Uterus (tissue), 4 donors: ENCODE measurements around the gene BACH2. TPM values are rescaled to one million over a fixed set of nuclear protein-coding genes. Genes with fewer than 3 reads are reported as not detected.

ENCODE experiments used
- DNase-seq, 2 donors: peaks; one replicate each; pipeline ENCODE4 v3.0.0-alpha.2; 2019 to 2020
- H3K27ac ChIP-seq, 2 donors: fragments of 200-600 bp; sonication (generic); 1 replicate in 1 of 2; 2 replicates in 1 of 2; pipeline ENCODE4 v1.5.1; 2016 to 2018
- H3K27me3 ChIP-seq, 2 donors: fragments of 200-600 bp; sonication (generic); one replicate each; pipeline ENCODE4 v1.5.1; 2018 to 2019; ENCODE audit warnings: control low read depth in 1 of 2
- H3K36me3 ChIP-seq, 2 donors: fragments of 200-600 bp; sonication (generic); one replicate each; pipeline ENCODE4 v1.5.1; 2019; ENCODE audit warnings: control low read depth in 1 of 2
- H3K4me1 ChIP-seq, 2 donors: fragments of 200-600 bp; sonication (generic); one replicate each; pipeline ENCODE4 v1.5.1; 2018 to 2019; ENCODE audit warnings: control low read depth in 1 of 2
- H3K4me3 ChIP-seq, 2 donors: fragments of 200-600 bp; sonication (generic); 1 replicate in 1 of 2; 2 replicates in 1 of 2; pipeline ENCODE4 v1.5.1; 2018 to 2019; ENCODE audit warnings: mild to moderate bottlenecking in 1 of 2
- H3K9me3 ChIP-seq, 2 donors: fragments of 200-600 bp; sonication (generic); one replicate each; pipeline ENCODE4 v1.5.1; 2019; ENCODE audit warnings: control low read depth in 1 of 2
- CTCF ChIP-seq, 4 experiments: fragments of 200-600 bp in 2 of 4; fragments of 450-650 bp in 2 of 4; sonication (generic) in 2 of 4; IDR thresholded peaks; one replicate each; pipeline ENCODE4 v1.5.1; 2016 to 2019; ENCODE audit warnings: antibody characterized with exemption in 4 of 4, mild to moderate bottlenecking in 2 of 4, moderate library complexity in 1 of 4
- POLR2A ChIP-seq, 2 donors: fragments of 450-650 bp; IDR thresholded peaks; one replicate each; pipeline ENCODE4 v1.6.1; 2016; ENCODE audit warnings: antibody characterized with exemption in 2 of 2, mild to moderate bottlenecking in 1 of 2, moderate library complexity in 1 of 2
- intact Hi-C: fragments of 100-400 bp; cut with DNase I; formaldehyde crosslinking; loops from one replicate; pipeline ENCODE4 v1.15.1; 2023; ENCODE audit warnings: low total_unique reads
- total RNA-seq, 4 donors: library from RNA; depleted of rRNA in 3 of 4; stranded (reverse); fragments of >200 nt in 3 of 4; gene quantifications; one replicate each; pipeline versions ENCODE4 v1.1.0 to v1.2.4, GENCODE V29; 2014 to 2023
- donor health status: DM: yes; HTN: yes; CAD: no.

BACH2 gene
- total RNA-seq, 4 donors from 2014 or later, result 1.3 to 15.0 (median 9.7) TPM

DNA sequence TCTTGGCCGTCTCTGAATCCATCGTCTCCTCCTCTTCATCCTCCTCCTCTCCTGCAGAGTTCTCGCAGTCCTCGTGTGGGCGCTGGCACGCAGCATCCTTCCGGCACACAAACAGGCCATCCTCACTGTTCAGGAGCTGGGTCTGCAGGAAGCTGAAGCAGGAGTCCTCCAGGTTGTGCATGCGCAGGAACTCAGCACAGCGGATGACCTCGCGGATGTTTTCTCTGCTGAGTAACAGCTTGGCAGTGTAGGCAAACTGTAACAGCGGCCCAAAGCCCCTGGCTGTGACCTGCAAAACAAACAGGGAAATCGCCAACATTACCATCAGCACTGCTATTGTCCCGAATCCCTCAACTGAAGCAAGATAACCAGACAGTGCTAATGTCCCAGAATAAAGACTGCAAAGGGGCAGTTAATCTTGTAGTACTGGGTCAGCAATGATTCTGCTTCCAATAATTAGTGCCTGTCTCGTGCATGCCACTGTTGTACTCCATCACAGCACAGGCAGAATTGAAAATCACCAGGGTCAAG, 345.0 kb downstream of the BACH2 start:
- Histone ChIP-seq H3K9me3 (no peaks in the 10 kb centered on the region), H3K27me3 (no peaks in the 10 kb centered on the region), H3K27ac (no peak overlapping the region), H3K4me3 (no peak overlapping the region), H3K36me3 (no peaks in the 10 kb centered on the region), H3K4me1 (no peaks in the 10 kb centered on the region)
- no peak for TF ChIP-seq POLR2A (IDR thresholded peaks at IDR 0.05)
- TF ChIP-seq CTCF (IDR thresholded peaks at IDR 0.05), result no peak
- intact Hi-C loops, result no loop called here
- DNase-seq, result no peak

DNA sequence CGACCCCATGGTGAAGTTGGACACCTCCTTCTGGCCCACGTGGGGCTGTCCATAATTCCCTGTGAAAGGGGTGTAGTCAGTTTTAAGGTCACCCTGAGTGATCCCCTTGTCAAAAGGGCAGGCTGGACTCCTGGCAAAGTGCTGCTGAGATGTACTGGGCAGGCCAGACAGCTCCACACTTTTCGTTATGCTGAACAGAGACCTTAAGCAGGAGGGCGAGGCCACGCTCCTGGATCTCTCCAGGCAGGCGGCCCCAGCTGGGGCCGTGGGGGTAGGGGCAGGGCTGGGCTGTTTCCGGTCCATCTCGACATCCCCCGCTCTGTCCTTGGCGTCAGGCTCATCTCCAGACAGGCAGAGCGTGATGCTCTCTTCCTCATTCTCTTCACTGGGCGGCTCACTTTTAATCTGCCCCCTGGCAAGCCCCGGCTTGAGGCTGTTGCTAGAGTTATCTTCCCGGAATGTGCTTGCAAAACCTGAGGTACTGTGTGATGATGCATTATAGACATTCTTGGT, 345.7 kb downstream of the BACH2 start:
- Histone ChIP-seq H3K9me3 (no peaks in the 10 kb centered on the region), H3K36me3 (no peaks in the 10 kb centered on the region), H3K27me3 (no peaks in the 10 kb centered on the region), H3K4me1 (no peaks in the 10 kb centered on the region), H3K27ac (no peak overlapping the region), H3K4me3 (no peak overlapping the region)
- intact Hi-C loops, result no loop called here
- TF ChIP-seq POLR2A (IDR thresholded peaks at IDR 0.05) (no peak), CTCF (IDR thresholded peaks at IDR 0.05) (no peak)
- DNase-seq, result no peak

GRCh38 chr6:89950446-89950845, 346.2 kb downstream of the BACH2 start:
- TF ChIP-seq POLR2A (IDR thresholded peaks at IDR 0.05) (no peak), CTCF (IDR thresholded peaks at IDR 0.05) (no peak)
- Histone ChIP-seq H3K27ac (no peak overlapping the region), H3K4me3 (no peak overlapping the region), H3K4me1 (no peaks in the 10 kb centered on the region), H3K36me3 (no peaks in the 10 kb centered on the region), H3K9me3 (no peaks in the 10 kb centered on the region), H3K27me3 (no peaks in the 10 kb centered on the region)
- intact Hi-C loops, result no loop called here
- no peak for DNase-seq

- no peak for TF ChIP-seq CTCF (IDR thresholded peaks at IDR 0.05)
- no peak for TF ChIP-seq POLR2A (IDR thresholded peaks at IDR 0.05)
- DNase-seq, result no peak
- Histone ChIP-seq H3K9me3 (no peaks in the 10 kb centered on the region), H3K4me1 (no peaks in the 10 kb centered on the region), H3K4me3 (no peak overlapping the region), H3K27me3 (no peaks in the 10 kb centered on the region), H3K36me3 (no peaks in the 10 kb centered on the region), H3K27ac (no peak overlapping the region)
- intact Hi-C loops, result loop anchor here (10.0 kb wide), 1 partner anchor 446 kb away; no protein-coding TSS in a partner anchor
These were observed 347.8 kb downstream of the BACH2 start for GRCh38 chr6:89948876-89949275.

DNA sequence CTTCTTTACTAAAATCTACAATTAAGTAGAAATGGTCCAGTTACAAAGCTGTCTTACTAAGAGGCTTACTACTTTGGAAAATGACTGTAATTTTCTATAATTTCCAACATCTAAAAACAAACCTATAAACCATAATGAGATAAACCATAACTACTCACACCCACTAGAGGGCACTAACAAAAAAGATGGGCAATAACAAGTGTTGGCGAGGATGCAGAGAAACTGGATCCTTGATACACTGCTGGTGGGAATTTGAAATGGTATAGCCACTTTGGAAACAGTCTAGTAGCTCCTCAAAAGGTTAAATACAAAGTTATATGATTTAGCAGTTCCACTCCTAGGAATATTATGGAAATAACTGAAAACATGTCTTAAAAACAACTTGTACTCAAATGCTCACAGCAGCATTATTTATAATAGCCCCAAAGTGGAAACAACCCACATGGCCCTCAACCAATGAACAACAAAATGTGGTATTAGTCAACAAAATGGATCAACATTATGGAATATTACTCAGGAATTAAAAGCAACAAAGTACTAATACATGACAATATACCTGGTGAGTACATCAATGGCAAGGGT, 351.7 kb downstream of the BACH2 start:
- intact Hi-C loops, result loop anchor here (10.0 kb wide), 1 partner anchor 450 kb away; no protein-coding TSS in a partner anchor
- H3K27ac ChIP-seq, result no peak overlapping the region
- H3K4me1 ChIP-seq, result no peaks in the 10 kb centered on the region
- no peaks in the 10 kb centered on the region for H3K9me3 ChIP-seq
- DNase-seq, result no peak
- TF ChIP-seq POLR2A (IDR thresholded peaks at IDR 0.05), result no peak
- peak in 1 of 4 experiments; percentile 14 for TF ChIP-seq CTCF (IDR thresholded peaks at IDR 0.05)
- no peaks in the 10 kb centered on the region for H3K27me3 ChIP-seq
- H3K4me3 ChIP-seq, result no peak overlapping the region
- no peaks in the 10 kb centered on the region for H3K36me3 ChIP-seq
